H9 (cell line): ENCODE data around the gene HBA1. TPM values are rescaled to one million over a fixed set of nuclear protein-coding genes. Genes with fewer than 3 reads are reported as not detected.

Experiments used
- DNase-seq: peaks from one replicate; pipeline ENCODE4 v3.0.0-alpha.2; 2017
- H2AFZ ChIP-seq: one replicate; pipeline ENCODE4 v1.6.1; 2013; ENCODE audit warnings: mild to moderate bottlenecking, low read length, control low read depth, moderate library complexity
- H2AK5ac ChIP-seq: 2 replicates; pipeline ENCODE4 v1.6.1; 2013; ENCODE audit warnings: low read length, control low read depth, mixed read lengths; ENCODE audit not compliant: insufficient read length
- H2BK120ac ChIP-seq: one replicate; pipeline ENCODE4 v1.6.1; 2013; ENCODE audit warnings: low read depth, mild to moderate bottlenecking, low read length, control low read depth, inconsistent platforms; ENCODE audit not compliant: poor library complexity, severe bottlenecking
- H2BK12ac ChIP-seq: 2 replicates; pipeline ENCODE4 v1.6.1; 2013; ENCODE audit warnings: low read length, control low read depth, mixed read lengths, low read depth; ENCODE audit not compliant: insufficient read length
- H2BK15ac ChIP-seq: 2 replicates; pipeline ENCODE4 v1.6.1; 2013; ENCODE audit warnings: low read depth, low read length, control low read depth
- H2BK20ac ChIP-seq: one replicate; pipeline ENCODE4 v1.6.1; 2013; ENCODE audit warnings: low read depth, mild to moderate bottlenecking, low read length, control low read depth, inconsistent platforms; ENCODE audit not compliant: poor library complexity, severe bottlenecking
- H2BK5ac ChIP-seq: 2 replicates; pipeline ENCODE4 v1.6.1; 2013; ENCODE audit warnings: low read length, control low read depth, mixed read lengths; ENCODE audit not compliant: insufficient read length
- H3K14ac ChIP-seq: 2 replicates; pipeline ENCODE4 v1.6.1; 2013; ENCODE audit warnings: low read length, control low read depth; ENCODE audit not compliant: insufficient read depth
- H3K18ac ChIP-seq: 2 replicates; pipeline ENCODE4 v1.6.1; 2013; ENCODE audit warnings: low read depth, mild to moderate bottlenecking, mixed read lengths, low read length, control low read depth; ENCODE audit not compliant: insufficient read length
- H3K23ac ChIP-seq: 2 replicates; pipeline ENCODE4 v1.6.1; 2013; ENCODE audit warnings: low read length, control low read depth, mixed read lengths, low read depth; ENCODE audit not compliant: insufficient read length
- H3K23me2 ChIP-seq: 2 replicates; pipeline ENCODE4 v1.6.1; 2013; ENCODE audit warnings: low read depth, mild to moderate bottlenecking, mixed read lengths, low read length, control low read depth; ENCODE audit not compliant: insufficient read length, poor library complexity, severe bottlenecking
- H3K27ac ChIP-seq: 2 replicates; pipeline ENCODE4 v1.5.1; 2013; ENCODE audit warnings: low read length, control low read depth, mixed read lengths, low read depth; ENCODE audit not compliant: insufficient read length
- H3K27me3 ChIP-seq: 2 replicates; pipeline ENCODE4 v1.6.1; 2013; ENCODE audit warnings: low read length, control low read depth, inconsistent platforms; ENCODE audit not compliant: insufficient read depth
- H3K4ac ChIP-seq: 2 replicates; pipeline ENCODE4 v1.6.1; 2013; ENCODE audit warnings: low read depth, mild to moderate bottlenecking, control low read depth, inconsistent platforms, low read length, moderate library complexity
- H3K4me1 ChIP-seq: 2 replicates; pipeline ENCODE4 v1.6.1; 2013; ENCODE audit warnings: low read length, control low read depth, inconsistent platforms; ENCODE audit not compliant: insufficient read depth
- H3K4me2 ChIP-seq: 2 replicates; pipeline ENCODE4 v1.6.1; 2013; ENCODE audit warnings: low read length, control low read depth, mixed read lengths; ENCODE audit not compliant: insufficient read length, insufficient read depth
- H3K56ac ChIP-seq: 2 replicates; pipeline ENCODE4 v1.6.1; 2013; ENCODE audit warnings: low read depth, mild to moderate bottlenecking, mixed read lengths, low read length, control low read depth; ENCODE audit not compliant: insufficient read length
- H3K79me1 ChIP-seq: 2 replicates; pipeline ENCODE4 v1.6.1; 2013; ENCODE audit warnings: low read depth, mild to moderate bottlenecking, moderate library complexity, low read length, control low read depth, inconsistent platforms; ENCODE audit not compliant: insufficient read depth, poor library complexity, severe bottlenecking
- H3K79me2 ChIP-seq: 2 replicates; pipeline ENCODE4 v1.6.1; 2013; ENCODE audit warnings: low read length, control low read depth, inconsistent platforms; ENCODE audit not compliant: insufficient read depth
- H3K9ac ChIP-seq: 2 replicates; pipeline ENCODE4 v1.6.1; 2013; ENCODE audit warnings: low read length, control low read depth, mixed read lengths; ENCODE audit not compliant: insufficient read length; ENCODE audit errors: extremely low read depth
- H3K9me3 ChIP-seq: one replicate; pipeline ENCODE4 v1.6.1; 2013; ENCODE audit warnings: low read depth, low read length, inconsistent platforms; ENCODE audit not compliant: control insufficient read depth
- H3T11ph ChIP-seq: one replicate; pipeline ENCODE4 v1.6.1; 2013; ENCODE audit warnings: mild to moderate bottlenecking, low read length, control low read depth, inconsistent platforms
- H4K20me1 ChIP-seq: one replicate; pipeline ENCODE4 v1.6.1; 2013; ENCODE audit not compliant: control insufficient read depth, insufficient read length, insufficient read depth
- H4K5ac ChIP-seq: 2 replicates; pipeline ENCODE4 v1.6.1; 2013; ENCODE audit warnings: low read depth, mild to moderate bottlenecking, mixed read lengths, low read length, control low read depth; ENCODE audit not compliant: insufficient read length
- H4K8ac ChIP-seq: replicated peaks from 2 replicates; pipeline ENCODE4 v1.6.1; 2013; ENCODE audit warnings: low read length, control low read depth, mixed read lengths, low read depth; ENCODE audit not compliant: insufficient read length
- H4K91ac ChIP-seq: 2 replicates; pipeline ENCODE4 v1.6.1; 2013; ENCODE audit warnings: low read depth, mild to moderate bottlenecking, moderate library complexity, mixed read lengths, low read length, control low read depth; ENCODE audit not compliant: insufficient read length
- H3K27ac Mint-ChIP-seq, 3 experiments: 2 replicates in 2 of 3; 3 replicates in 1 of 3; pipeline ENCODE4 v1.8.0; 2020 to 2021; ENCODE audit warnings: mixed read lengths in 3 of 3, mild to moderate bottlenecking in 1 of 3, moderate library complexity in 1 of 3
- H3K27me3 Mint-ChIP-seq: 2 replicates; pipeline ENCODE4 v1.8.0; 2021; ENCODE audit warnings: low read depth, mild to moderate bottlenecking, moderate library complexity, mixed read lengths
- H3K36me3 Mint-ChIP-seq, 3 experiments: 2 replicates in 2 of 3; 3 replicates in 1 of 3; pipeline ENCODE4 v1.8.0; 2020 to 2021; ENCODE audit warnings: low read depth in 3 of 3, mixed read lengths in 3 of 3; ENCODE audit not compliant: insufficient read depth in 1 of 3
- H3K4me1 Mint-ChIP-seq, 2 experiments: 2 replicates each; pipeline ENCODE4 v1.8.0; 2020; ENCODE audit warnings: mixed read lengths in 2 of 2
- H3K4me3 Mint-ChIP-seq, 2 experiments: 2 replicates in 1 of 2; 3 replicates in 1 of 2; pipeline ENCODE4 v1.8.0; 2020 to 2021; ENCODE audit warnings: mild to moderate bottlenecking in 2 of 2, mixed read lengths in 2 of 2, moderate library complexity in 1 of 2
- H3K9me3 Mint-ChIP-seq, 2 experiments: 2 replicates in 1 of 2; 3 replicates in 1 of 2; pipeline ENCODE4 v1.8.0; 2020; ENCODE audit warnings: mild to moderate bottlenecking in 2 of 2, mixed read lengths in 2 of 2, moderate library complexity in 1 of 2
- CTCF ChIP-seq: fragments of 200-600 bp; sonication (generic); conservative IDR thresholded peaks from 3 replicates; pipeline ENCODE4 v1.8.0; 2021; ENCODE audit warnings: antibody characterized with exemption, mild to moderate bottlenecking
- WGBS: extraction: QIAGEN DNeasy Blood & Tissue Kit; methylation state at CpG from one replicate; pipeline ENCODE4 v1.1.7; 2013; ENCODE audit warnings: missing lambda C conversion rate, low lambda C conversion rate, mixed read lengths; ENCODE audit not compliant: insufficient read length; ENCODE audit errors: extremely low coverage; 5-methylcytosine and 5-hydroxymethylcytosine counted together
- total RNA-seq: library from RNA; stranded (reverse); gene quantifications from 2 replicates; pipeline ENCODE4 v1.2.1, GENCODE V29; 2021

Gene HBA1
- total RNA-seq, 1 experiment from 2014 or later, result 7.2 TPM

- H4K8ac ChIP-seq, result no peak overlapping the region
- no peaks in the 10 kb centered on the region for H3K79me2 ChIP-seq
- H2BK15ac ChIP-seq, result no peak overlapping the region
- WGBS, result no CpG with 5 or more reads among the region's 6 CpGs
- no peak overlapping the region for H2AFZ ChIP-seq
- H3K79me1 ChIP-seq, result no peaks in the 10 kb centered on the region
- peaks cover 8% of the 10 kb centered on the region for H3K23me2 ChIP-seq
- no peak overlapping the region for H4K91ac ChIP-seq
- DNase-seq, result no peak
- H4K5ac ChIP-seq, result no peak overlapping the region
- peak overlapping the region in 1 of 2 experiments; percentile 24; a peak in 1 of 5 replicates for H3K4me3 Mint-ChIP-seq
- peaks cover 27 to 38% of the 10 kb centered on the region in 2 experiments for H3K4me1 Mint-ChIP-seq
- H3K56ac ChIP-seq, result no peak overlapping the region
- H3K4me2 ChIP-seq, result no peak overlapping the region
- no peak overlapping the region for H3K4ac ChIP-seq
- no peak overlapping the region for H2AK5ac ChIP-seq
- no peak overlapping the region for H3T11ph ChIP-seq
- no peaks in the 10 kb centered on the region for H4K20me1 ChIP-seq
- peaks cover 77% of the 10 kb centered on the region for H3K27me3 Mint-ChIP-seq
- H3K36me3 Mint-ChIP-seq, result no peaks in the 10 kb centered on the region; a peak in 1 of 7 replicates
- H3K18ac ChIP-seq, result no peak overlapping the region
- H3K27ac ChIP-seq, result no peak overlapping the region
- H3K27ac Mint-ChIP-seq, result no peak overlapping the region
- H3K9me3 ChIP-seq, result no peaks in the 10 kb centered on the region
- H2BK20ac ChIP-seq, result no peak overlapping the region
- H3K23ac ChIP-seq, result no peak overlapping the region
- peaks cover 44% of the 10 kb centered on the region for H3K27me3 ChIP-seq
- no peak overlapping the region for H2BK5ac ChIP-seq
- no peak for TF ChIP-seq CTCF
- H3K9ac ChIP-seq, result no peak overlapping the region
- H3K9me3 Mint-ChIP-seq, result peaks cover 0 to 3% of the 10 kb centered on the region in 2 experiments; a peak in 1 of 5 replicates
- no peaks in the 10 kb centered on the region; the same call in 1 of the 2 replicates for H3K4me1 ChIP-seq
- H2BK120ac ChIP-seq, result no peak overlapping the region
- no peak overlapping the region for H3K14ac ChIP-seq
- H2BK12ac ChIP-seq, result no peak overlapping the region
Measured at GRCh38 chr16:168424-168823, 8.1 kb upstream of the HBA1 start.
